Measurements from ENCODE around the gene KIF17.

Gene KIF17

DNA sequence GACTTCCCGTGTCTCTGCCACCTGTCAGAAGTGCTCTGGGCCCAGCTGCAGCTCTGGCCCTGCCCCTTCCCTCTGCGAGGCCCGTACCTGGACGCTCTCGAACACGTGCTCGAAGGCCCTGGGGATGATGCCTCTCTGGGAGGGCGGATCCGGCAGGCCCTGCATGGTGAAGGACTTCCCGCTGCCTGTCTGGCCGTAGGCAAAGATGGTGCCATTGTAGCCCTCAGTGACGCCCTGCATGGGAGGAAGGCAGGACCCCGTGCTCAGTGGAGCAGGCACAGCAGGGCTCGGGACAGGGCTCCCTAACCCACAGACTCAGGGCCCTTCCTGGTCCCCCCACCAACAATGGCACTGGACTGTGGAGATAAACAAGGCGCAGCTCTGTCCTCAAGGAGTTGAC lies 2.4 kb downstream of the KIF17 start:
- Histone ChIP-seq H3K4me3 (no peak overlapping the region), H3K27ac (no peak overlapping the region)
- TF ChIP-seq, protein P1, sequence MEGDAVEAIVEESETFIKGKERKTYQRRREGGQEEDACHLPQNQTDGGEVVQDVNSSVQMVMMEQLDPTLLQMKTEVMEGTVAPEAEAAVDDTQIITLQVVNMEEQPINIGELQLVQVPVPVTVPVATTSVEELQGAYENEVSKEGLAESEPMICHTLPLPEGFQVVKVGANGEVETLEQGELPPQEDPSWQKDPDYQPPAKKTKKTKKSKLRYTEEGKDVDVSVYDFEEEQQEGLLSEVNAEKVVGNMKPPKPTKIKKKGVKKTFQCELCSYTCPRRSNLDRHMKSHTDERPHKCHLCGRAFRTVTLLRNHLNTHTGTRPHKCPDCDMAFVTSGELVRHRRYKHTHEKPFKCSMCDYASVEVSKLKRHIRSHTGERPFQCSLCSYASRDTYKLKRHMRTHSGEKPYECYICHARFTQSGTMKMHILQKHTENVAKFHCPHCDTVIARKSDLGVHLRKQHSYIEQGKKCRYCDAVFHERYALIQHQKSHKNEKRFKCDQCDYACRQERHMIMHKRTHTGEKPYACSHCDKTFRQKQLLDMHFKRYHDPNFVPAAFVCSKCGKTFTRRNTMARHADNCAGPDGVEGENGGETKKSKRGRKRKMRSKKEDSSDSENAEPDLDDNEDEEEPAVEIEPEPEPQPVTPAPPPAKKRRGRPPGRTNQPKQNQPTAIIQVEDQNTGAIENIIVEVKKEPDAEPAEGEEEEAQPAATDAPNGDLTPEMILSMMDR (IDR thresholded peaks at IDR 0.05), result no peak
- no peak for DNase-seq (ENCODE audit: low spot score)

GRCh38 chr1:20713440-20713839 lies 4.4 kb downstream of the KIF17 start:
- H3K4me3 ChIP-seq, result no peak overlapping the region
- DNase-seq (ENCODE audit: low spot score), result no peak
- H3K27ac ChIP-seq, result no peak overlapping the region
- TF ChIP-seq, protein P1 (IDR thresholded peaks at IDR 0.05), result no peak

DNA sequence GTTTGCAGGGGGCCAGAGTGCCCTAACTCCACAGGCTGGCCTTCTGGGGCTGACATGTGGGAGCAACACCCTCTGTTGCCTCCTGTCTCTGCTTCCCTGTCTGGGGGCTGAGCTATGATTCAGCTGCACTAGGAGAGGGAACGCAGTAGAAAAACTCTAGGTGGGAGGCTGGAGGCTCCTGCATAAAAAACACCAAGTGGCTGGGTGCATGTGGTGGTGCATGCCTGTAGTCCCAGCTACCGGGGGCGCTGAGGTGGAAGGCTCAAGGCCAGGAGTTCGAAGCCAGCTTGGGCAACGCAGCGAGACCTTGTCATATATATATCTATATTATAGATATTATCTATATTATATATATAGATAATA lies 5.6 kb downstream of the KIF17 start:
- TF ChIP-seq, protein P1 (IDR thresholded peaks at IDR 0.05), result no peak
- no peak overlapping the region for H3K4me3 ChIP-seq
- DNase-seq (ENCODE audit: low spot score), result no peak
- no peak overlapping the region for H3K27ac ChIP-seq

- TF ChIP-seq, protein P1 (IDR thresholded peaks at IDR 0.05), result no peak
- DNase-seq (ENCODE audit: low spot score), result no peak
- Histone ChIP-seq H3K27ac (no peak overlapping the region), H3K4me3 (no peak overlapping the region)
These were observed 6.3 kb downstream of the KIF17 start for GRCh38 chr1:20711285-20712214.

DNA sequence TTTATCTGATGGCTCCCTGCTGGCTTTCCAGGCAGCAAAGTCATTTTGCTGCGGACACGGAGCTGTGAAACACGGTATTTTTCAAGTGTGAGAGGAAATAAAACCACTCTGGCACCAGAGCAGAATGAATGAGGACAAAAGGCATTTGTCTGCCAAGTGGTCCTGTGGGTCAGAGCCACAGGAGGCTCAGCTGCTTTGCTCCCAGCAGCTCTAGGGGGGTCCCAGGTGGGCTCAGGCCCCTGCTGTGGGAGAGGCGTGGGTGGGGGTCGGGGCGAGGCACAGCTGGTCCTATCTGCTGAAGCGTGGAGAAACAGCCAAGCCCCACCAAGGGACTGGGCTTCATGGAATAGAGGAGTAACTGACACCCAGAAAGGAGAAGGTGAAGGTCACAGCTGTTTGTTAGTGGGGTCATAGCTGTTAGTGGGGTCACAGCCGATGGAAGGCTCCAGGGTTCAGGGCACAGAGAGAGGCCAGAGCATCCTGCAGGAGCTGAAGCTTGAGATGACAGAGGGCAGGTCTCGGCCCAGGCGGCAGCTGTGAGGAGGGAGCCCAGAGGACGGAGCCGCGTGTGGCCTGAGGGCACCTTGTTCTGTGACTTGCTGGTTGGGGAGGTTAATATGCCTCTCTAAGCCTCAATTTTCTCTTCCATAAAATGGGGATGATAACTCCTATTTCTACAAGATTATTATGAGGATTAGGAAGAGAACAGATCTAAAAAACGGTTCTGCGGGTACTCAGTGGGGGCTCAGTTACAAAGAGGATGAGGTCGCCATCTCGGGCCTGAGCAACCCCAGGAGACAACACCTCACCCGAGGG lies 7.1 kb downstream of the KIF17 start:
- TF ChIP-seq, protein P1 (IDR thresholded peaks at IDR 0.05), result no peak
- DNase-seq (ENCODE audit: low spot score), result no peak
- Histone ChIP-seq H3K27ac (no peak overlapping the region), H3K4me3 (no peak overlapping the region)

- no peak overlapping the region for H3K4me3 ChIP-seq
- DNase-seq (ENCODE audit: low spot score), result no peak
- TF ChIP-seq, protein P1 (IDR thresholded peaks at IDR 0.05), result no peak
- H3K27ac ChIP-seq, result no peak overlapping the region
These were observed 7.9 kb downstream of the KIF17 start for GRCh38 chr1:20709868-20710267.

Measured in coronary artery (tissue), 2 donors.